CD8-positive, alpha-beta memory T cell (primary cell): Measurements from ENCODE around the gene PLCB2. TPM values are rescaled to one million over a fixed set of nuclear protein-coding genes. Genes with fewer than 3 reads are reported as not detected.

ENCODE experiments used
- CTCF ChIA-PET: fragments of 350-600 bp; sonication (Branson Sonifier 250); formaldehyde crosslinking; loops from one replicate; lab custom pipeline; 2021; ENCODE audit warnings: antibody characterized with exemption; lab: Charles Lee
- POLR2A ChIA-PET: fragments of 350-600 bp; sonication (Branson Sonifier 250); formaldehyde crosslinking; loops from one replicate; lab custom pipeline; 2021; ENCODE audit warnings: antibody characterized with exemption; lab: Charles Lee
- DNase-seq, 5 donors: peaks; one replicate each; pipeline versions ENCODE4 v3.0.0 to v3.0.0-alpha.2; 2020 to 2022; ENCODE audit warnings: mixed read lengths in 1 of 5
- H3K27ac ChIP-seq: one replicate; pipeline ENCODE4 v1.7.0; 2013; ENCODE audit warnings: low read depth, mild to moderate bottlenecking, low read length, moderate library complexity
- H3K27me3 ChIP-seq: 2 replicates; pipeline ENCODE4 v1.7.0; 2013; ENCODE audit warnings: low read length, mild to moderate bottlenecking; ENCODE audit not compliant: insufficient read depth, poor library complexity, severe bottlenecking
- H3K36me3 ChIP-seq: 2 replicates; pipeline ENCODE4 v1.7.0; 2013; ENCODE audit warnings: mild to moderate bottlenecking, low read length, moderate library complexity; ENCODE audit not compliant: insufficient read depth
- H3K4me1 ChIP-seq: 2 replicates; pipeline ENCODE4 v1.7.0; 2013; ENCODE audit warnings: mild to moderate bottlenecking, low read length, moderate library complexity; ENCODE audit not compliant: insufficient read depth
- H3K4me3 ChIP-seq: 2 replicates; pipeline ENCODE4 v1.7.0; 2013; ENCODE audit warnings: mild to moderate bottlenecking, low read length
- H3K9me3 ChIP-seq: 2 replicates; pipeline ENCODE4 v1.7.0; 2013; ENCODE audit warnings: mild to moderate bottlenecking, low read length
- H3K27ac Mint-ChIP-seq, 8 donors: one replicate each; pipeline ENCODE4 v1.8.0; 2020 to 2021; ENCODE audit warnings: mixed read lengths in 8 of 8, mild to moderate bottlenecking in 6 of 8, inconsistent platforms in 3 of 8, moderate library complexity in 3 of 8
- H3K27me3 Mint-ChIP-seq, 2 donors: one replicate each; pipeline ENCODE4 v1.8.0; 2020 to 2021; ENCODE audit warnings: mixed read lengths in 2 of 2, mild to moderate bottlenecking in 1 of 2, moderate library complexity in 1 of 2
- H3K36me3 Mint-ChIP-seq, 3 donors: one replicate each; pipeline ENCODE4 v1.8.0; 2020 to 2021; ENCODE audit warnings: mixed read lengths in 3 of 3, inconsistent platforms in 1 of 3, mild to moderate bottlenecking in 1 of 3
- H3K4me1 Mint-ChIP-seq, 3 donors: one replicate each; pipeline ENCODE4 v1.8.0; 2020 to 2021; ENCODE audit warnings: mixed read lengths in 3 of 3, inconsistent platforms in 1 of 3, mild to moderate bottlenecking in 1 of 3
- H3K4me3 Mint-ChIP-seq, 7 donors: one replicate each; pipeline ENCODE4 v1.8.0; 2020 to 2021; ENCODE audit warnings: mixed read lengths in 7 of 7, mild to moderate bottlenecking in 6 of 7, moderate library complexity in 4 of 7, inconsistent platforms in 2 of 7
- H3K9me3 Mint-ChIP-seq, 5 donors: one replicate each; pipeline ENCODE4 v1.8.0; 2020 to 2022; ENCODE audit warnings: mixed read lengths in 5 of 5, mild to moderate bottlenecking in 3 of 5, moderate library complexity in 2 of 5, inconsistent platforms in 1 of 5
- polyA plus RNA-seq: library from polyadenylated mRNA; unstranded; fragments of 300-500 nt; fragmentation: Illumina TruSeq; gene quantifications from one replicate; pipeline ENCODE4 v1.2.3, GENCODE V29; 2021
- total RNA-seq, 2 experiments: library from RNA; stranded (reverse); gene quantifications; one replicate each; pipeline ENCODE4 v1.2.3, GENCODE V29; 2021

The PLCB2 gene
- total and polyA plus RNA-seq, 3 experiments from 2014 or later: 34.8 to 57.7 (median 57.3) TPM

- H3K27me3 Mint-ChIP-seq: peaks cover 11 to 16% of the 10 kb centered on the region in 2 donors
- Histone ChIP-seq H3K4me1 (peaks cover 5% of the 10 kb centered on the region), H3K4me3 (no peak overlapping the region), H3K9me3 (no peaks in the 10 kb centered on the region), H3K27ac (no peak overlapping the region), H3K27me3 (peaks cover 3% of the 10 kb centered on the region), H3K36me3 (no peaks in the 10 kb centered on the region)
- no peaks in the 10 kb centered on the region for H3K9me3 Mint-ChIP-seq
- peaks cover 0 to 2% (median 0%) of the 10 kb centered on the region in 3 donors for H3K36me3 Mint-ChIP-seq
- POLR2A ChIA-PET: no interaction called here
- no peak for DNase-seq
- no peak overlapping the region for H3K27ac Mint-ChIP-seq
- CTCF ChIA-PET: interaction anchor here (1.0 to 1.4 kb wide), 2 partner anchors 26 to 31 kb away, joined by 4 read pairs; no protein-coding TSS in a partner anchor
- H3K4me3 Mint-ChIP-seq: no peak overlapping the region
- peaks cover 0 to 13% (median 6%) of the 10 kb centered on the region in 3 donors for H3K4me1 Mint-ChIP-seq
Measured at GRCh38 chr15:40243126-40243810, 64.5 kb downstream of the PLCB2 start.

- Mint-ChIP-seq H3K4me1 (peaks cover 2 to 15% (median 6%) of the 10 kb centered on the region in 3 donors), H3K27ac (no peak overlapping the region), H3K27me3 (peaks cover 13 to 23% of the 10 kb centered on the region in 2 donors), H3K9me3 (no peaks in the 10 kb centered on the region), H3K36me3 (peaks cover 0 to 2% (median 0%) of the 10 kb centered on the region in 3 donors), H3K4me3 (no peak overlapping the region)
- no peak for DNase-seq
- Histone ChIP-seq H3K4me3 (no peak overlapping the region), H3K9me3 (no peaks in the 10 kb centered on the region), H3K27me3 (peaks cover 3% of the 10 kb centered on the region), H3K4me1 (peaks cover 5% of the 10 kb centered on the region), H3K36me3 (no peaks in the 10 kb centered on the region), H3K27ac (no peak overlapping the region)
- ChIA-PET CTCF (interaction anchor here (1.4 kb wide), 1 partner anchor 25 kb away, joined by 4 read pairs; no protein-coding TSS in a partner anchor), POLR2A (no interaction called here)
Measured at GRCh38 chr15:40242601-40243000, 65.1 kb downstream of the PLCB2 start.

DNA sequence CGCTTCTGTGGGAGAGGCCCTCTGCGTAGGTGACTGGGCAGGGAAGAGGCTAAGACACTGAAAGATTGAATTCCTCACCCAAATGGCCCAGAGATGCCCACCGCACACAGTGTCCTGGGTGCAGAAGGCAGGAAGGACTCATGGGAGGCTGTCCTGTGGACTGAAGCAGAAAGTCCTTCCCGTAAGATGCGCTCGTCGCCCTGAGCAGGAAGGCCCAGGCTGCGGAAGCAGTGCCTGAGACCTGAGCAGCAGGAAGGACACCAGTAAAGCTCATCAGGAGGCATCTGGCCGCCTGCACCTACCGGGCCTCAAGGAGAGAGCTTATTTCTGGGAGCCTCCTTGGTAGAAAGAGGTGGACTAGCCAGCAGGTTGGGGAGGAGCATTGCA, 65.5 kb downstream of the PLCB2 start:
- Histone ChIP-seq H3K9me3 (no peaks in the 10 kb centered on the region), H3K27me3 (peaks cover 3% of the 10 kb centered on the region), H3K36me3 (no peaks in the 10 kb centered on the region), H3K4me3 (no peak overlapping the region), H3K4me1 (peaks cover 5% of the 10 kb centered on the region), H3K27ac (no peak overlapping the region)
- Mint-ChIP-seq H3K27ac (no peak overlapping the region), H3K27me3 (peaks cover 13 to 23% of the 10 kb centered on the region in 2 donors), H3K4me3 (no peak overlapping the region), H3K9me3 (no peaks in the 10 kb centered on the region), H3K4me1 (peaks cover 2 to 15% (median 6%) of the 10 kb centered on the region in 3 donors), H3K36me3 (peaks cover 0 to 2% (median 0%) of the 10 kb centered on the region in 3 donors)
- no peak for DNase-seq
- CTCF ChIA-PET: interaction anchor here (1.4 kb wide), 1 partner anchor 25 kb away, joined by 4 read pairs; no protein-coding TSS in a partner anchor
- POLR2A ChIA-PET: no interaction called here

DNA sequence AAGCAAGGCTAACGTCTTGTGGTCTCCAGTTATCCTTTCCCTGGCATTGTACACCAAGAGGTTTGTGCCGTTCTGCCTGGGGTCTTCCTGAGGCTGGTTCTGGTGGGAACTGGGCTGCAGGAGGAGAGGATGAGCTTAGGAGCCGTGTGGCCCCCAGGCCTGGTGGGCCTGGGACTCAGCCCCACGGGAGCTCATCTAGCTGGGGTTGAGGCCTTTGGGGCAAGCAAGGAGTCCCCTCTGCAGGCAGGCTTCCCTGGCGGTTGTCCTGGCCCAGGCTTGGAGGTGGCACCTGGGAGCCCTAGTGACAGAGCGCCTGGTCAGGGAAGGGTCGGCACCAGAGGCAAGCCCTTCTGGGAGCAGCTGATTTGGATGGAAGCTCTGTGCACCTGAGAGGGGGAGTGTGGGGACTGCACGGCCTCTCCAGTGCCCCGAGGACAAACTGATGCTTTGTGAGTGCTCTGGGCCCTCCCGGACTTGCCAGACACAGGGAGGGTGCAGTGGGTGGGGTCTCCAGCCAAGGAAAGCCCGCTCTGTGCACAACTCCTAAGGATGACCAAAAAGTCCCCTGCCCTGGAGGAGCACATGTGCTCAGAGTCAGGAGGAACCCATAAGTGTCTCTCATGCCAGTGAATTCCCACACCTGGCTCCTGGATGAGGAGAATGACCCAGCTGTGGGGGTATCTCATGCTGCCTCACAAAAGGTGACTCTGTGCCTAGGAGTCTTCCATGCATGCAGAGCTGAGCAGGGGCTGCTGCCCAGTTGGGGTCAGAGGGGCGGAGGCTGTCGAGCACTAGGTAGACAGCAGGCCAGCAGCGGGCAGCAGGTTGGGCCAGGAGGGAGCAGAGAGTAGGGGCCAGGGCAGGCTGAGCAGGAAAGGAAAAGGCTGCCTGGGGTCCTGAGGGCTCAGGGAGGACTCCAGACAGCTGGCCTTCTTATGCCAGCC, 66.2 kb downstream of the PLCB2 start:
- peaks cover 3% of the 10 kb centered on the region for H3K27me3 ChIP-seq
- no peaks in the 10 kb centered on the region for H3K36me3 ChIP-seq
- peaks cover 5% of the 10 kb centered on the region for H3K4me1 ChIP-seq
- no peak overlapping the region for H3K4me3 ChIP-seq
- peaks cover 0 to 2% (median 0%) of the 10 kb centered on the region in 3 donors for H3K36me3 Mint-ChIP-seq
- no peak overlapping the region for H3K4me3 Mint-ChIP-seq
- peaks cover 2 to 15% (median 6%) of the 10 kb centered on the region in 3 donors for H3K4me1 Mint-ChIP-seq
- no peak overlapping the region for H3K27ac Mint-ChIP-seq
- H3K9me3 Mint-ChIP-seq: no peaks in the 10 kb centered on the region
- CTCF ChIA-PET: interaction anchor here (1.0 to 1.4 kb wide), 2 partner anchors 24 to 137 kb away, joined by 3 to 4 read pairs; no protein-coding TSS in a partner anchor
- POLR2A ChIA-PET: no interaction called here
- no peak overlapping the region for H3K27ac ChIP-seq
- DNase-seq: no peak
- peaks cover 13 to 23% of the 10 kb centered on the region in 2 donors for H3K27me3 Mint-ChIP-seq
- no peaks in the 10 kb centered on the region for H3K9me3 ChIP-seq

- Histone ChIP-seq H3K9me3 (no peaks in the 10 kb centered on the region), H3K4me1 (peaks cover 5% of the 10 kb centered on the region), H3K4me3 (no peak overlapping the region), H3K36me3 (no peaks in the 10 kb centered on the region), H3K27ac (no peak overlapping the region), H3K27me3 (peaks cover 3% of the 10 kb centered on the region)
- H3K9me3 Mint-ChIP-seq: no peaks in the 10 kb centered on the region
- H3K4me1 Mint-ChIP-seq: peaks cover 2 to 15% (median 6%) of the 10 kb centered on the region in 3 donors
- H3K36me3 Mint-ChIP-seq: peaks cover 0 to 2% (median 0%) of the 10 kb centered on the region in 3 donors
- no peak overlapping the region for H3K27ac Mint-ChIP-seq
- peak in 1 of 5 donors; percentile 38 for DNase-seq
- no peak overlapping the region for H3K4me3 Mint-ChIP-seq
- CTCF ChIA-PET: interaction anchor here (1.0 to 3.0 kb wide), 2 partner anchors 23 to 136 kb away, joined by 3 to 12 read pairs; no protein-coding TSS in a partner anchor
- H3K27me3 Mint-ChIP-seq: peaks cover 13 to 23% of the 10 kb centered on the region in 2 donors
- POLR2A ChIA-PET: no interaction called here
Measured at GRCh38 chr15:40240619-40241221, 67.0 kb downstream of the PLCB2 start.

DNA sequence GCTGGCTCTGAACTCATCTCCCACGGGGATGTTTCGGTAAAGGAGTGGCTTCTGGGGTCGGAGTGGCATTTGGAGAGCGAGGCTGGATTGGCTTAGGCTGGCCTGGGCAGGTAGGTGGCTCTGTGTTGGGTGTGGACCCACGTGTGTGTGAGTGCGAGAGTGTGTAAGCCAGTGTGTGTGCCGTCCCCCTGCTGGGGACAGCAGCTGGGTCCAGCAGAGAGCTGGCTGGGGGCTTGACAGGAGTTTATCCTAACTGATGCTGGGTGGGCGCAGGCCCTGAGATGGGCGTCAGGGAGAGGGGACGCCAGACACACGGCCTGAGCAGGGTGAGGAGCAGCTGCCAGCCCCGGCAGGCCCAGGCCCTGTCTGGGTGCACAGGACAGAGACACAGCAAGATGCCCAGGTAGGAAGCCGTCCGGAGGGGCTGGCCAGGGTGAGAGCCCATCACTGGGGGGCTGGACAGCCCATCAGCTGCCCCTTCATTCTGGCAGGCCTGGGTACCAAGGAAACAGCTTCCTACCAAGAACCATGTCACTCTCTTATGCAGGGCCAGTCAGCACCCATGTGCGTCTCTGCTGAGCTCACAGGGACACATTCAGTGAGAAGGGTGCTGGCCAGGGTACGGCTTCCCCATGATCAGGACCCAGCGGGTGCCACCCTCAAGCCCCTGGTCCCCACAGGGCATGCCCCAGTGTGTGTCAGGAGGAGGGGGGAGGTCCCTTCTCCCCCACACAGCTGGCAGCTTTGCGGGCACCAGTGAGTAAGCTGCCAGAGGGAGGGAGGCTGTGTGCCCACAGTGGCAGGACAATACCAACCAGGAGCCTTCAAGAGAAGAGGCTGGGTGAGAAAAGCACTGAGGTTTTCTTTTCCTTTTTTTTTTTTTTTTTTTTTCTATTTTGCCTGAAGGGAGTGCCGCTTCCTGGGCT, 67.8 kb downstream of the PLCB2 start:
- CTCF ChIA-PET: interaction anchor here (1.1 to 3.0 kb wide), 2 partner anchors 22 to 36 kb away, joined by 3 to 12 read pairs; no protein-coding TSS in a partner anchor
- no peaks in the 10 kb centered on the region for H3K9me3 ChIP-seq
- H3K4me1 ChIP-seq: peaks cover 5% of the 10 kb centered on the region
- H3K4me3 ChIP-seq: no peak overlapping the region
- H3K27me3 ChIP-seq: peaks cover 3% of the 10 kb centered on the region
- H3K4me1 Mint-ChIP-seq: peaks cover 2 to 15% (median 6%) of the 10 kb centered on the region in 3 donors
- no peak overlapping the region for H3K27ac ChIP-seq
- POLR2A ChIA-PET: no interaction called here
- H3K27me3 Mint-ChIP-seq: peaks cover 13 to 23% of the 10 kb centered on the region in 2 donors
- H3K36me3 Mint-ChIP-seq: peaks cover 0 to 2% (median 0%) of the 10 kb centered on the region in 3 donors
- H3K36me3 ChIP-seq: no peaks in the 10 kb centered on the region
- no peaks in the 10 kb centered on the region for H3K9me3 Mint-ChIP-seq
- DNase-seq: no peak
- H3K4me3 Mint-ChIP-seq: no peak overlapping the region
- H3K27ac Mint-ChIP-seq: peak overlapping the region in 1 of 8 donors; percentile 25

GRCh38 chr15:40239404-40239692, 68.4 kb downstream of the PLCB2 start:
- Mint-ChIP-seq H3K27me3 (peaks cover 13 to 23% of the 10 kb centered on the region in 2 donors), H3K4me1 (peaks cover 2 to 15% (median 6%) of the 10 kb centered on the region in 3 donors), H3K9me3 (no peaks in the 10 kb centered on the region), H3K36me3 (peaks cover 0 to 2% (median 0%) of the 10 kb centered on the region in 3 donors), H3K4me3 (no peak overlapping the region), H3K27ac (peak overlapping the region in 1 of 8 donors; percentile 25)
- DNase-seq: peak in 1 of 5 donors; percentile 43
- no peak overlapping the region for H3K4me3 ChIP-seq
- H3K36me3 ChIP-seq: no peaks in the 10 kb centered on the region
- no peaks in the 10 kb centered on the region for H3K9me3 ChIP-seq
- H3K4me1 ChIP-seq: peaks cover 5% of the 10 kb centered on the region
- no peak overlapping the region for H3K27ac ChIP-seq
- H3K27me3 ChIP-seq: peaks cover 3% of the 10 kb centered on the region
- ChIA-PET POLR2A (no interaction called here), CTCF (interaction anchor here (1.1 to 3.0 kb wide), 2 partner anchors 21 to 37 kb away, joined by 3 to 12 read pairs; no protein-coding TSS in a partner anchor)
